HFF-Myc (cell line): ENCODE data around the gene PDIA2.

ENCODE experiments used
- DNase-seq: peaks from one replicate; pipeline ENCODE4 v3.0.0-alpha.2; 2011; ENCODE audit warnings: low read depth; ENCODE audit errors: extremely low read depth
- H3K4me3 ChIP-seq: replicated peaks from 2 replicates; pipeline ENCODE4 v1.5.1; 2011; ENCODE audit warnings: low read depth, mild to moderate bottlenecking, control low read depth, low read length
- TF ChIP-seq, protein P1 (sequence below): IDR thresholded peaks from 2 replicates; pipeline ENCODE4 v1.5.1; 2012; ENCODE audit warnings: mild to moderate bottlenecking, low read depth, low read length, control low read depth; ENCODE audit errors: missing control alignments

Gene PDIA2

GRCh38 chr16:275041-275641 lies 7.8 kb upstream of the PDIA2 start:
- TF ChIP-seq, protein P1, sequence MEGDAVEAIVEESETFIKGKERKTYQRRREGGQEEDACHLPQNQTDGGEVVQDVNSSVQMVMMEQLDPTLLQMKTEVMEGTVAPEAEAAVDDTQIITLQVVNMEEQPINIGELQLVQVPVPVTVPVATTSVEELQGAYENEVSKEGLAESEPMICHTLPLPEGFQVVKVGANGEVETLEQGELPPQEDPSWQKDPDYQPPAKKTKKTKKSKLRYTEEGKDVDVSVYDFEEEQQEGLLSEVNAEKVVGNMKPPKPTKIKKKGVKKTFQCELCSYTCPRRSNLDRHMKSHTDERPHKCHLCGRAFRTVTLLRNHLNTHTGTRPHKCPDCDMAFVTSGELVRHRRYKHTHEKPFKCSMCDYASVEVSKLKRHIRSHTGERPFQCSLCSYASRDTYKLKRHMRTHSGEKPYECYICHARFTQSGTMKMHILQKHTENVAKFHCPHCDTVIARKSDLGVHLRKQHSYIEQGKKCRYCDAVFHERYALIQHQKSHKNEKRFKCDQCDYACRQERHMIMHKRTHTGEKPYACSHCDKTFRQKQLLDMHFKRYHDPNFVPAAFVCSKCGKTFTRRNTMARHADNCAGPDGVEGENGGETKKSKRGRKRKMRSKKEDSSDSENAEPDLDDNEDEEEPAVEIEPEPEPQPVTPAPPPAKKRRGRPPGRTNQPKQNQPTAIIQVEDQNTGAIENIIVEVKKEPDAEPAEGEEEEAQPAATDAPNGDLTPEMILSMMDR = no peak
- no peak for DNase-seq
- H3K4me3 ChIP-seq = peak overlapping the region; percentile 9; the same call in 1 of the 2 replicates

DNA sequence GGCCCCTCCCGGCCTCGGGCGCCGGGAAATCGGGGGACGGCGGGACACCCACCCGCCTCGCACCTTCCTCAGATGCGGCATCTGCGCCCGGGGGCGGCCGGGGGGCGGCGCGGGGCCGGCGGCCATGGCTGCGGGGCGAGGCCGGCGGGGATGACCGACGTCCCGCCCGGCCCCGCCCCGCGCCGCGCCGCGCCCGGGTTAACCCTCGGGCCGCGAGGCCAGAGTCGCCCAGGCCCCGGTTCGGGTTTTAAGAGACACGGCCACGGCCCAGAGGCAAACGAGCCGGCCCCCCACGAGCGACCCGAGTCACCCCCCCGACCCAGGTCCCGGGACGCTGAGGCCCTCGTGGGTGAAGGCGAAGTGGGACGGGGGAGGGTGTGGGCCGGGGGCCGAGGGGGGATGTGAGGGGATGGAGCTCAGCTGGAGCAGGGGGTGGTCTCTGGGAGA lies 7.2 kb upstream of the PDIA2 start, which contains the start of gene RGS11:
RGS11 (minus strand) TSS at position 159 of the 447 bp plus-strand sequence; CDS start at position 126, 33 bp downstream.
- TF ChIP-seq, protein P1 = no peak
- DNase-seq = no peak
- peak within 1 kb of the TSS; percentile 9; the same call in 1 of the 2 replicates for H3K4me3 ChIP-seq

DNA sequence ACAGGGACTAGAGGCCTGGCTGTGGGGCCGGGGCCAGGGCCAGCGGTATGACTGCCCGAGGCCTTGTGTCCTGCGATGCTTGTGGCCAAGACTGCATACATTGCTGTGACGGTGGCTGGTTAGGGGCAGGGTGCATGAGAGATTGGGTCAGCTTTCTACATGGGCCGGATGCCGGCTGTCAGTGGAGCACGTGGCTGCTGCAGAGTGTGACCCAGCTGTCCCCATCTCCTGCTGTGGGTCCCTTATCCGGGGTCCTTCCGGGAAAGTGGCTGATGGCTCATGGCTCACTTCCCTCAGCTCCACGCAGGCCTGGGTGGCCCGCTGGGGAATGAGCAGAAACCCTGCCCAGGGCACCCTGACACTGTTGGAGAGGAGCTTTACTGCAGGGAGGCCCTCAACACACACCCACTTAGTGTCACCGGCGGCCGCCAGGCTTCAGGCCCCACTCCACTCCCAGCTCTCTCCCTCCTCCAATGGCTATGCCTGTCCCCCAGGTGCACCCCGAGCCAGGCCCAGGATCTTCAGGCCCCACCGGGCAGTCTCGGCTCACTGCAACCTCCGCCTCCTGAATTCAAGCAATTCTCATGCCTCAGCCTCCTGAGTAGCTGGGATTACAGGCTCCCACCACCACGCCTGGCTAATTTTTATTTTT lies 6.4 kb upstream of the PDIA2 start:
- DNase-seq = no peak
- no peak overlapping the region for H3K4me3 ChIP-seq
- TF ChIP-seq, protein P1 = no peak

DNA sequence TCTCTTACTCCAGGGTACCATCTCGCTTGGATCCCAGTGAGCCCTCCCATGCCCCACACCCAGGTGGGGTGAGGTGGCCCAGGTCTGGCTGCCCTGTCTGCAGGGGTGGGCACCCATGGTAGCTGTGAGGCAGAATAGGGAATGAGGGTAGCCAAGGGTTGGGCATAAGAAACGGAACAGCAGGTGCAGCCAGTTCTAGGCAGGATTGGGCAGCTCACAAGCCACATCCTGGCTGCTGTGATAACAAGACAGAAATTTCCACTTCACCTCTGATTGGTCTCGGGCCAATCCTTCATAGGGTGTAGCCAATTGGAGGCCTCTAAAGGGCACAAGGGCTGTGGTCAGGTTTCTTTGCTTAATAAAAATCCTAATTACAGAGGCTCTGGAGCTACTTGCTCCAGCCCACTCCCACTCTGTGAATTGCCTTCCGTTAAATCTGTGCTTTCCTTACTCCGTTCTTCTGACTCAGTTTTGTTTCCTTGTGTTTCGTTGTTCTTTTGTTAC lies 4.0 kb upstream of the PDIA2 start:
- TF ChIP-seq, protein P1 = no peak
- DNase-seq = peak; percentile 2
- H3K4me3 ChIP-seq = no peak overlapping the region

GRCh38 chr16:279531-279930 lies 3.4 kb upstream of the PDIA2 start:
- TF ChIP-seq, protein P1 = no peak
- DNase-seq = no peak
- no peak overlapping the region for H3K4me3 ChIP-seq

DNA sequence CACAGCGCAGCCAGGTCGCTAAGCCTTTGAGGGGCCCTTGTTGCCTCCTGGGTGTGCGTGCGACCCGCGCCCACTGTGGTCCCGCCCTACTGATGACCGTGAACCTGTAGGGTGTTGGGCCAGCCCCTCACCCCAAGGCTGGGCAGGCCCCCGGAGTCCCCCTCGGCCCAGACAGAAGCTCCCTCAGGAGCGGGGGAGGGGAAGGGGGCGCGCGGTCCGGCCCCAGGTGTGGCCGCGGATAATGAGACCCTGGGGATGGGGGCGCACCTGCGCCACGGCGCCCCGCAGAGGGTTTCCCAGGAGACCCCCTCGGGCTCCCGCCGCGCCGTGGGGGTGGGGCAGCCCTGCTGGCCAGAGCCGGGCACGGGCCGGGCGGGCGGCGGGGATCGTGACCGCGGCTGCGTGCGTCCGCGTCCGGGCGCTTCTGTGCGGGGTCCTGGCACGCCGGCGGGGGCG lies 2.9 kb upstream of the PDIA2 start:
- TF ChIP-seq, protein P1 = no peak
- no peak for DNase-seq
- H3K4me3 ChIP-seq = no peak overlapping the region
